ENCODE data around the gene NPPC. TPM values are rescaled to one million over a fixed set of nuclear protein-coding genes. Genes with fewer than 3 reads are reported as not detected.

Gene NPPC
- total RNA-seq, 2 donors from 2014 or later, result not detected

DNA sequence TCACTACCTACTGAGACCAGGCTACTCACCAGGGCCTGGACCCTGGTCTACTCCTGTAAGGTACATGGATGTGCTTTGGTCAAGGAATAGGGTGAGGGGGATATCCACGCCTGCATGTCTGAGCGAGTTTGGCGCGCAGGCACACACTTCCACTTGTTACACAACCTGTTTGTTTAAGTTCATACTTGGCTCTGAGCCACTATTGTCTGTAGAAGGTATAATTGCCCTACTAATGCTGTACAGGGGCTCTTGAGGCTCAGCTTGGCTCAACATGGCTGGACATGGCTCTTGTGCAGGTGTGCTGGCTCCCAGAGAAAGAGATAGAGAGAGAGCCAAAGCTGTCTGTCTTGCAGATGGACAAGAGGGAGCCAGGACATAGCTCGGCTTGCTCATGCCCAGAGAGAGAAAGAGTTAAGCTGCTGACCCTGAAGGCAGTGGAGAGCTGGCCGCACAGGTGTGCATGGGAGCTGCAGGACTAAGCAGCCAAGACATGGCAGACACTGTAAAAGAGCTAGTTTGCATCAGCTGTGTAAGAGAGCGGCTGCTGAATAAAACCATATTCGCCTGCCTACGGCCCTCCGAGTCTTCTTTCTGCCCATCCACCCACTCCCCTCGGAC, 35.2 kb downstream of the NPPC start:
- Histone ChIP-seq H3K4me3 (no peak overlapping the region), H3K27me3 (replicated peaks; ENCODE audit: insufficient read depth) (no peaks in the 10 kb centered on the region), H3K36me3 (no peaks in the 10 kb centered on the region), H3K9me3 (no peaks in the 10 kb centered on the region), H3K4me1 (ENCODE audit: control insufficient read depth in 1 of 2, low read depth in 2 of 2) (no peaks in the 10 kb centered on the region), H3K27ac (no peak overlapping the region)
- TF ChIP-seq, protein P1, sequence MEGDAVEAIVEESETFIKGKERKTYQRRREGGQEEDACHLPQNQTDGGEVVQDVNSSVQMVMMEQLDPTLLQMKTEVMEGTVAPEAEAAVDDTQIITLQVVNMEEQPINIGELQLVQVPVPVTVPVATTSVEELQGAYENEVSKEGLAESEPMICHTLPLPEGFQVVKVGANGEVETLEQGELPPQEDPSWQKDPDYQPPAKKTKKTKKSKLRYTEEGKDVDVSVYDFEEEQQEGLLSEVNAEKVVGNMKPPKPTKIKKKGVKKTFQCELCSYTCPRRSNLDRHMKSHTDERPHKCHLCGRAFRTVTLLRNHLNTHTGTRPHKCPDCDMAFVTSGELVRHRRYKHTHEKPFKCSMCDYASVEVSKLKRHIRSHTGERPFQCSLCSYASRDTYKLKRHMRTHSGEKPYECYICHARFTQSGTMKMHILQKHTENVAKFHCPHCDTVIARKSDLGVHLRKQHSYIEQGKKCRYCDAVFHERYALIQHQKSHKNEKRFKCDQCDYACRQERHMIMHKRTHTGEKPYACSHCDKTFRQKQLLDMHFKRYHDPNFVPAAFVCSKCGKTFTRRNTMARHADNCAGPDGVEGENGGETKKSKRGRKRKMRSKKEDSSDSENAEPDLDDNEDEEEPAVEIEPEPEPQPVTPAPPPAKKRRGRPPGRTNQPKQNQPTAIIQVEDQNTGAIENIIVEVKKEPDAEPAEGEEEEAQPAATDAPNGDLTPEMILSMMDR (IDR thresholded peaks at IDR 0.05), result no peak
- ATAC-seq (ENCODE audit: insufficient number of reproducible peaks, low FRiP score, low read depth), result no peak
- DNase-seq (ENCODE audit: low spot score), result no peak

DNA sequence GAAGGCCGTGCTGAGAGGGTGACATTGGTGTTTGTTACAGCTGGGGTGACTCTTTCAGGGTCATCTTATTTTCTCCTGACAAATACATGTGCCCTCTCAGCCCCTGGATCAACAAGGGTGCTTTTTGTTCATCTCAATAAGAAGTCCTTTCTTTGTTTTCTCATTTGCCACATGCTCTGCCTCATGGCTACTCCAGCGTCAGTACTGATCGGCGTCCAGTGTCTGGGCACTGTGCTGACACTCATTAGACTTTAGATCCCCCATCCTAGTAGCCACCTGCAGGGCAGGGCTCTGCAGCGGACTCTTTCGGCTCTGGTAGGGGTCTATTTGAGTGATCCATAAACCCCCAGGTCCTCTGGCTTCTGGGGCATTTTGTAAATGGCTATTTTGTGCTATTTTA, 38.4 kb downstream of the NPPC start:
- no peaks in the 10 kb centered on the region for H3K4me1 ChIP-seq (ENCODE audit: control insufficient read depth in 1 of 2, low read depth in 2 of 2)
- DNase-seq (ENCODE audit: low spot score), result no peak
- H3K4me3 ChIP-seq, result no peak overlapping the region
- no peaks in the 10 kb centered on the region for H3K27me3 ChIP-seq (replicated peaks; ENCODE audit: insufficient read depth)
- ATAC-seq (ENCODE audit: insufficient number of reproducible peaks, low FRiP score, low read depth), result no peak
- H3K27ac ChIP-seq, result no peak overlapping the region
- TF ChIP-seq, protein P1 (IDR thresholded peaks at IDR 0.05), result no peak
- H3K36me3 ChIP-seq, result no peaks in the 10 kb centered on the region
- H3K9me3 ChIP-seq, result no peaks in the 10 kb centered on the region

DNA sequence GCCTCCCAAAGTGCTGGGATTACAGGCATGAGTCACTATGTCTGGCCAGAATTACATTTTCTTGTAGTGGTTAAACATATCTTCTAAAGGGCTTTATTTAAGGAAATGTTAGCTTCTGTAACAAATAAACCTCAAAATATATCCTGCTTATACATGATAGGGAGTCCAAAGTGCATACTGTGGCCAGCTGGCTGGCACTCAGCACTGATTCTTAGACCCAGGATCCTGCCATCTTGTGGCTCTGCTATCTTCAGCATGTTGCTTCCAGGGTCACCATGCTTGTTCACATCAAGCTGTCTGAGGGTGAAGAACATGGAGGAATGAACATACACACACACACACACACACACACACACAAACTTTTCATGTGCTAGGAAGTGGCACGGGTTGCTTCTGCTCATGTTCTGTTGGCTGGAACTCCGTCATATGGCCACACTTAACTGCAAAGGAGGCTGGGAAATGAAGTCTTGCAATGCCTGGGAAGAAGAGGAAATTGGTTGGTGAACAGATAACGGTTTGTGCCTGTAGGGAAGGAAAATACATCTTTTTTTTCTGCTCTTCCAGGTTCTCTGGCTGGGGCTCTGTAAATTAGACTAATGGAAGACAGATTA, 40.0 kb downstream of the NPPC start:
- no peaks in the 10 kb centered on the region for H3K4me1 ChIP-seq (ENCODE audit: control insufficient read depth in 1 of 2, low read depth in 2 of 2)
- ATAC-seq (ENCODE audit: insufficient number of reproducible peaks, low FRiP score, low read depth) (no peak), DNase-seq (ENCODE audit: low spot score) (no peak)

DNA sequence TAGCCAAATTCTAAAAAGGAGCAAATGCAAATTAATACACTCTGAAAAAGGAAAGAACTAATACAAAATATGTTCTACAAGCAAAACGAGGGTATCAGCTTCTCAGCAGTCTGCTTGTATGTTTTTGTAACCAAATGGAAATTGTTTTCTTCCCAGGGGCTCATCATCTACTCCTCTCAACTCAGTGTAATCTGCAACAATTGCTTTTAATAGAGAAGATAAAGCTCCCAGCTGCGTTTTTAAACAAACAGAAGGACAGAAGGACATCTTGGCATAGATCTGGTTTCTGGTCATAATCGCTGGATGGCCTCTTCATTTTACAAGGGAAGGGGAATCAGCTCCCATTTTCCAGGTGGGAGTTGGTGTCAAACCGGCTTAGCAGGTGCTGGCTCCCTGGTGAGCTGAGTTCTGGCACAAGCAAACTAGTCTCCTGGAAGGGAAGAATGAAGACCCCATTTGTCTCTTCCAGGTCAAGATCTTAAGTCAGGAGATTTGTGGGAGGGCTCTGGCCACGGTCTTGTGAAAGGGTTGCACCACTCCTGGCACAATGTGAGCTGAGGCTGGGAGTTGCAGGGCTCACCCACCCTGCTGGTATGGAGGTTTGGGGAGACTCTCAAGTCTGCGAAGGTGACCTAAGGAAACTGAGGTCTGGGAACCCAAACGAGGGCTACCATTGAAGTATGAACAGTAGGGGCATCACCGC, 41.6 kb downstream of the NPPC start:
- ATAC-seq (ENCODE audit: insufficient number of reproducible peaks, low FRiP score, low read depth) (no peak), DNase-seq (ENCODE audit: low spot score) (no peak)
- Histone ChIP-seq H3K4me1 (ENCODE audit: control insufficient read depth in 1 of 2, low read depth in 2 of 2) (no peaks in the 10 kb centered on the region), H3K27me3 (replicated peaks; ENCODE audit: insufficient read depth) (no peaks in the 10 kb centered on the region), H3K27ac (no peak overlapping the region), H3K9me3 (no peaks in the 10 kb centered on the region), H3K4me3 (no peak overlapping the region), H3K36me3 (no peaks in the 10 kb centered on the region)
- TF ChIP-seq, protein P1 (IDR thresholded peaks at IDR 0.05), result no peak

More for the DNA sequence above, 40.0 kb downstream of the NPPC start:
- Histone ChIP-seq H3K4me3 (no peak overlapping the region), H3K27ac (no peak overlapping the region), H3K36me3 (no peaks in the 10 kb centered on the region), H3K9me3 (no peaks in the 10 kb centered on the region), H3K27me3 (replicated peaks; ENCODE audit: insufficient read depth) (no peaks in the 10 kb centered on the region)
- TF ChIP-seq, protein P1 (IDR thresholded peaks at IDR 0.05), result no peak

DNA sequence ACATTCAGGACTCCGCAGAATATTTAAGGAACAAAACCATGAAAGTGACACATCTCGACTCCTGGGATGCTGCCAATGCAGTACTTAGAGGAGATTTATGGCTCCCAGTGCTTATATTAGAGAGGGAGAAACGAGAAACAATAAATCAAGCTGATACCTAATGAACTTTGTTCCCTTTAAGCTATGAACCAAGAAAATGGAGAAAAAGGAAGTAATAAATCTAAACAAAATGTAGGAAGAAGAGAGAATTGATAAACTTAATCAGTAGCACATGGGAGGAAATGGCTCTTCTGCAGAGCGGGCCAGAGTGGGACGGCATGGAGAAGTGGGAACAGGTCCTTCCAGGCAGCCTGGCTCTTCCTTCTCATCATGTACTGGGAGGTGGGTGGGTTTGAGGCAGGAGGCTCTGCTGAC, 42.7 kb downstream of the NPPC start:
- Histone ChIP-seq H3K9me3 (no peaks in the 10 kb centered on the region), H3K27ac (no peak overlapping the region), H3K4me3 (no peak overlapping the region), H3K27me3 (replicated peaks; ENCODE audit: insufficient read depth) (no peaks in the 10 kb centered on the region), H3K36me3 (no peaks in the 10 kb centered on the region), H3K4me1 (ENCODE audit: control insufficient read depth in 1 of 2, low read depth in 2 of 2) (no peaks in the 10 kb centered on the region)
- TF ChIP-seq, protein P1 (IDR thresholded peaks at IDR 0.05), result no peak
- no peak for DNase-seq (ENCODE audit: low spot score)
- no peak for ATAC-seq (ENCODE audit: insufficient number of reproducible peaks, low FRiP score, low read depth)

Measured in thoracic aorta (tissue), 2 donors.